Endothelial cell of umbilical vein (primary cell): Measurements from ENCODE around the gene CSTF3.

ENCODE experiments used
- EZH2 ChIP-seq: IDR thresholded peaks from 2 replicates; pipeline ENCODE4 v1.6.1; 2012; ENCODE audit warnings: borderline replicate concordance, low read depth, mild to moderate bottlenecking, moderate library complexity, low read length, inconsistent platforms; ENCODE audit not compliant: severe bottlenecking
- GATA2 ChIP-seq: IDR thresholded peaks from 2 replicates; pipeline ENCODE4 v1.7.0; 2011; ENCODE audit warnings: low read depth, mild to moderate bottlenecking, moderate library complexity, mixed read lengths, low read length; ENCODE audit not compliant: insufficient read length, insufficient read depth
- MYC ChIP-seq: IDR thresholded peaks from one replicate; pipeline ENCODE4 v1.6.1; 2011; ENCODE audit warnings: mild to moderate bottlenecking, low read depth, low read length
- POLR2A ChIP-seq: IDR thresholded peaks from 2 replicates; pipeline ENCODE4 v1.6.1; 2012; ENCODE audit warnings: low read depth, mild to moderate bottlenecking, control low read depth, low read length
- POLR2AphosphoS5 ChIP-seq: IDR thresholded peaks from 2 replicates; pipeline ENCODE4 v1.6.1; 2012; ENCODE audit warnings: low read depth, mild to moderate bottlenecking, control low read depth, low read length, moderate library complexity; ENCODE audit not compliant: insufficient read depth
- TF ChIP-seq, protein P1 (sequence below), 2 donors: IDR thresholded peaks; 1 replicate in 1 of 2; 2 replicates in 1 of 2; pipeline ENCODE4 v1.5.1; 2011; ENCODE audit warnings: low read length in 2 of 2, mild to moderate bottlenecking in 2 of 2, moderate library complexity in 2 of 2, control low read depth in 1 of 2, inconsistent platforms in 1 of 2, low read depth in 1 of 2; ENCODE audit not compliant: insufficient read depth in 1 of 2; ENCODE audit errors: extremely low read depth in 1 of 2
- TF ChIP-seq, protein P2 (sequence below): IDR thresholded peaks from 2 replicates; pipeline ENCODE4 v1.6.1; 2011; ENCODE audit not compliant: insufficient read depth, insufficient read length

DNA sequence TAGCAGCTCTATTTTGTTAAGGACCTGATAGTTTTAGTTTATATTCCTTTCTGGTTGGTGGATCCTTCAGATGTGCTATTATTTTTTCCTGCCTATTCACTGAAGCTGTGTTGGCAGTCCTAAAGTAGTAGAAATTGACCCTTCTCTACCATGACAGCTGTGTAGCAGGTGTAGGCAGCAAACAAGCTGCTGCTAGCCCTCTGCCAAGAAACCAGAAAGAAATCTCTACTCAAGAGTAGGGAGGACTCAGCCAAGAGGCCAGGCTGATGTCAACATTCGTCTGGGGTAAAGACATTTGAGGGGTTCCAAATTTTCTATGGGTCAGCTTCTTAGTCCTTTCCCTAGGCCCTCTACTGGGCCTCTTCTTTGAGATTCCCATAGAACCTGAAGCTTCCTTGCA, 51.2 kb downstream of the CSTF3 start:
- no peak for TF ChIP-seq POLR2AphosphoS5
- TF ChIP-seq, protein P1, sequence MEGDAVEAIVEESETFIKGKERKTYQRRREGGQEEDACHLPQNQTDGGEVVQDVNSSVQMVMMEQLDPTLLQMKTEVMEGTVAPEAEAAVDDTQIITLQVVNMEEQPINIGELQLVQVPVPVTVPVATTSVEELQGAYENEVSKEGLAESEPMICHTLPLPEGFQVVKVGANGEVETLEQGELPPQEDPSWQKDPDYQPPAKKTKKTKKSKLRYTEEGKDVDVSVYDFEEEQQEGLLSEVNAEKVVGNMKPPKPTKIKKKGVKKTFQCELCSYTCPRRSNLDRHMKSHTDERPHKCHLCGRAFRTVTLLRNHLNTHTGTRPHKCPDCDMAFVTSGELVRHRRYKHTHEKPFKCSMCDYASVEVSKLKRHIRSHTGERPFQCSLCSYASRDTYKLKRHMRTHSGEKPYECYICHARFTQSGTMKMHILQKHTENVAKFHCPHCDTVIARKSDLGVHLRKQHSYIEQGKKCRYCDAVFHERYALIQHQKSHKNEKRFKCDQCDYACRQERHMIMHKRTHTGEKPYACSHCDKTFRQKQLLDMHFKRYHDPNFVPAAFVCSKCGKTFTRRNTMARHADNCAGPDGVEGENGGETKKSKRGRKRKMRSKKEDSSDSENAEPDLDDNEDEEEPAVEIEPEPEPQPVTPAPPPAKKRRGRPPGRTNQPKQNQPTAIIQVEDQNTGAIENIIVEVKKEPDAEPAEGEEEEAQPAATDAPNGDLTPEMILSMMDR (IDR thresholded peaks at IDR 0.05; ENCODE audit: extremely low read depth in 1 of 2, insufficient read depth in 1 of 2, low read depth in 1 of 2, low read length in 2 of 2): no peak
- TF ChIP-seq POLR2A: no peak
- no peak for TF ChIP-seq EZH2
- TF ChIP-seq, protein P2, sequence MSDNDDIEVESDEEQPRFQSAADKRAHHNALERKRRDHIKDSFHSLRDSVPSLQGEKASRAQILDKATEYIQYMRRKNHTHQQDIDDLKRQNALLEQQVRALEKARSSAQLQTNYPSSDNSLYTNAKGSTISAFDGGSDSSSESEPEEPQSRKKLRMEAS: no peak
- TF ChIP-seq GATA2: no peak
- TF ChIP-seq MYC: no peak
